Measurements from ENCODE around the gene CLDN7. TPM values are rescaled to one million over a fixed set of nuclear protein-coding genes. Genes with fewer than 3 reads are reported as not detected.

Gene CLDN7
- total RNA-seq, 1 donor from 2014 or later: 1.8 TPM

DNA sequence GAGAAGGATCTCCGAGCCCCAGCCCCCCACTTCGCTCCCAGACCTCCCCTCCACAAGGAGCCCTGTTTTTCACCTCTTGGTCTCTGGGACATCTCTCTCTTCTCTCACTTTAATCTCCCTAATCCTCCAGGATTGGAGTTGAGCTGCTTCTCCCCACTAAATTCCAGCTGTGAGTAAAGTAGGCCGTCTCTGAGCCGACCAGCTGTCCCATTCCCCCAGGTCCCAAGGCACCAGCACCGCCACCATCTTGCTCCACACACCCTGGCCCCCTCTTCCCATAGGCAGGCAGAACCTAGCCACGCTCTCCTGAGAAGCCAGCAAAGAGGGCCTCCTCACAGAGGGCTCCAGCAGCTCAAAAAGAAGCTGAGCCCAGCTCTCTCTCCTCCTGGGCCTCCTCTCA is 43.5 kb downstream of the CLDN7 start:
- no peak for ATAC-seq (ENCODE audit: low read depth)
- Mint-ChIP-seq H3K27me3 (no peaks in the 10 kb centered on the region), H3K4me1 (peaks cover 65% of the 10 kb centered on the region), H3K4me3 (no peak overlapping the region), H3K9me3 (no peaks in the 10 kb centered on the region), H3K36me3 (ENCODE audit: low read depth) (peaks cover 31% of the 10 kb centered on the region), H3K27ac (peak overlapping the region; percentile 91)
- DNase-seq: no peak
- intact Hi-C loops (cut with micrococcal nuclease): loop anchor here (1.0 to 5.0 kb wide), 2 partner anchors 13 to 134 kb away; partner anchors contain the start of gene KCTD11
- ChIA-PET CTCF (interaction anchor here (1.2 kb wide), 1 partner anchor 173 kb away, joined by 4 read pairs; no protein-coding TSS in a partner anchor), POLR2A (interaction anchor here (0.6 to 10.5 kb wide), 6 partner anchors 10 to 467 kb away, joined by 3 to 245 read pairs (median 6); partner anchors contain the start of genes DVL2, GABARAP and PHF23)
- TF ChIP-seq, protein P1, sequence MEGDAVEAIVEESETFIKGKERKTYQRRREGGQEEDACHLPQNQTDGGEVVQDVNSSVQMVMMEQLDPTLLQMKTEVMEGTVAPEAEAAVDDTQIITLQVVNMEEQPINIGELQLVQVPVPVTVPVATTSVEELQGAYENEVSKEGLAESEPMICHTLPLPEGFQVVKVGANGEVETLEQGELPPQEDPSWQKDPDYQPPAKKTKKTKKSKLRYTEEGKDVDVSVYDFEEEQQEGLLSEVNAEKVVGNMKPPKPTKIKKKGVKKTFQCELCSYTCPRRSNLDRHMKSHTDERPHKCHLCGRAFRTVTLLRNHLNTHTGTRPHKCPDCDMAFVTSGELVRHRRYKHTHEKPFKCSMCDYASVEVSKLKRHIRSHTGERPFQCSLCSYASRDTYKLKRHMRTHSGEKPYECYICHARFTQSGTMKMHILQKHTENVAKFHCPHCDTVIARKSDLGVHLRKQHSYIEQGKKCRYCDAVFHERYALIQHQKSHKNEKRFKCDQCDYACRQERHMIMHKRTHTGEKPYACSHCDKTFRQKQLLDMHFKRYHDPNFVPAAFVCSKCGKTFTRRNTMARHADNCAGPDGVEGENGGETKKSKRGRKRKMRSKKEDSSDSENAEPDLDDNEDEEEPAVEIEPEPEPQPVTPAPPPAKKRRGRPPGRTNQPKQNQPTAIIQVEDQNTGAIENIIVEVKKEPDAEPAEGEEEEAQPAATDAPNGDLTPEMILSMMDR (IDR thresholded peaks at IDR 0.05): no peak

DNA sequence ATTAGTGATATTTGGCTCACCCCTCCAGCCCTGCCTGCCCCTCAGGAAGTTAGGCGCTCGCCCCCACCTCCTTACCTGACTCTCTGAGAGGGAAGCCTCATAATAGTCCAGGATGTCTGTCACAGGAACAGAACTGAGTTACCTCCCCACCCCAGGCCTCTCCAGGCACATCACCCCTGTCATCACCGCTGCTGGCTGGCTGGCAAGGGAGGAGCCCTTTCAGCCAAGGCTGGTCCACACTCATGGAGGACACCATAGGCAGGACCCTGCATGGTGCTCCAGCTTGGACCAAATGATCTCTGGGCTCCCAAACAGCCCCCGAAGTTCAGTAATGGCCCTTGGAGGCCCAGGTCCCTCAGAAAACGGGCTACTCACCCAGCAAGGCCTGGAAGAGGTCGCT is 44.1 kb downstream of the CLDN7 start:
- Mint-ChIP-seq H3K4me1 (peaks cover 70% of the 10 kb centered on the region), H3K4me3 (no peak overlapping the region), H3K9me3 (no peaks in the 10 kb centered on the region), H3K36me3 (ENCODE audit: low read depth) (peaks cover 25% of the 10 kb centered on the region), H3K27me3 (no peaks in the 10 kb centered on the region), H3K27ac (no peak overlapping the region)
- TF ChIP-seq, protein P1 (IDR thresholded peaks at IDR 0.05): no peak
- CTCF ChIA-PET: no interaction called here
- ATAC-seq (ENCODE audit: low read depth) (no peak), DNase-seq (no peak)
- intact Hi-C loops (cut with micrococcal nuclease): loop anchor here (5.0 kb wide), 1 partner anchor 134 kb away; the partner anchor contains the start of gene KCTD11
- POLR2A ChIA-PET: interaction anchor here (0.6 to 10.5 kb wide), 3 partner anchors 18 to 314 kb away, joined by 3 to 245 read pairs (median 5); partner anchors contain the start of genes DVL2, GABARAP and PHF23

DNA sequence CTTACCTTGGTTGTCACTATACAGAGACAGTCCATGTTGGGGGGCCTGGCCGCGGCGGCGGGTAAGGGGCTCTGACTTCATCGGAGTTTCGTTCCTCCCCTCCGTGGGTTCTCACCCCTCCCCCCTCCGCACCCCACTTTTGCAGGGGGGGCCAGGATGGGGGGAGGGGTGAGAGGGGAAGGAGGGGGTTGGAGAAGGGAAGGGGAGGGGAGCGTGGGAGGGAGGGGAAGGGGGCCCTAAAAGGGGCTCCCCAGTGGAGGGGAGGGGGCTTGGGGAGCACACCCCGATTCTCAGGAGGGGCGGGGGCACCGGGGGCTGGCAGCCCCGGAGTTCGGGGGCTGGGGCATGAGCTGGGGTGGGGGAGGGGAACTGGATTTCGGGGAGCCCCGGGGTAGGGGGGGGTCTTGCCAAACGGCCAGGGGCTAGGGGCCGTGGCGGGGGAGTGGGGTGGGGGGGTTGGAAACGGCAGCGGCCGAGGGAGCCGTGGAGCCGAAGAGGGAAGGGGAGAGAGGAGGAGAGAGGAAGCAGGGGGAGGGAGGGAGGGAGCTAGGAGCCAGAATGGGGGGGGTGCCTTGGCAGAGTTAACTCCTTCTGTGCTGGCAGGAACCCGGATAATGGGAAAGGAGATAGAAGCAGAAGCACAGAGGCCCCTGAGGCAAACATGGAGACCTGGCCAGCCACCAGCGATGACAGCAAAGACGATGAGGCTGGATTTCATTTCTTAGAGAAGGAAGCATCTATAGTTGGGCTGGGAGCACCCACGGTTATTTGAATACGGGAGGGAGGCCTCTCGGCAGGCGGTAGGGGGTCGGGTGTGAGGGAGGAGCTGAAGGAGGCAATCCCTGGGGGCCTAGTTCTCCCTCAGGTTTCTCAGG is 44.9 kb downstream of the CLDN7 start:
- peak overlapping the region; percentile 46 for H3K4me3 Mint-ChIP-seq
- TF ChIP-seq, protein P1 (IDR thresholded peaks at IDR 0.05): no peak
- no peak overlapping the region for H3K27ac Mint-ChIP-seq
- ATAC-seq (ENCODE audit: low read depth) (no peak), DNase-seq (no peak)
- no peaks in the 10 kb centered on the region for H3K9me3 Mint-ChIP-seq
- H3K4me1 Mint-ChIP-seq: peaks cover 70% of the 10 kb centered on the region
- ChIA-PET POLR2A (interaction anchor here (0.8 to 10.5 kb wide), 2 partner anchors 19 to 92 kb away, joined by 3 to 245 read pairs; partner anchors contain the start of genes DVL2, GABARAP and PHF23), CTCF (no interaction called here)
- no peaks in the 10 kb centered on the region for H3K27me3 Mint-ChIP-seq
- peaks cover 17% of the 10 kb centered on the region for H3K36me3 Mint-ChIP-seq (ENCODE audit: low read depth)
- intact Hi-C loops (cut with micrococcal nuclease): loop anchor here (5.0 kb wide), 1 partner anchor 135 kb away; the partner anchor contains the start of gene KCTD11

GRCh38 chr17:7216242-7217112 is 45.8 kb downstream of the CLDN7 start:
- peaks cover 69% of the 10 kb centered on the region for H3K4me1 Mint-ChIP-seq
- H3K27me3 Mint-ChIP-seq: no peaks in the 10 kb centered on the region
- CTCF ChIA-PET: no interaction called here
- POLR2A ChIA-PET: interaction anchor here (0.5 to 2.5 kb wide), 3 partner anchors 23 to 264 kb away, joined by 3 to 10 read pairs (median 4); partner anchors contain the start of genes GABARAP and PHF23
- TF ChIP-seq, protein P1 (IDR thresholded peaks at IDR 0.05): no peak
- H3K4me3 Mint-ChIP-seq: no peak overlapping the region
- ATAC-seq (ENCODE audit: low read depth): no peak
- peak overlapping the region; percentile 53 for H3K27ac Mint-ChIP-seq
- no peaks in the 10 kb centered on the region for H3K9me3 Mint-ChIP-seq
- intact Hi-C loops (cut with micrococcal nuclease): loop anchor here (5.0 kb wide), 1 partner anchor 136 kb away; the partner anchor contains the start of gene KCTD11
- peaks cover 9% of the 10 kb centered on the region for H3K36me3 Mint-ChIP-seq (ENCODE audit: low read depth)
- DNase-seq: no peak

All from activated B cell treated with CpG ODN at 0.5 μM for 24 hours (primary cell).